Activated naive CD4-positive, alpha-beta T cell treated with anti-CD3 and anti-CD28 coated beads for 36 hours (primary cell): ENCODE data around the gene DCTN2. TPM values are rescaled to one million over a fixed set of nuclear protein-coding genes. Genes with fewer than 3 reads are reported as not detected.
"Not testable (repeated sequence)": the region's sequence is repeated elsewhere in the genome, so short reads cannot be mapped to it uniquely, and the experiment has no call there.

ENCODE experiments used
- CTCF ChIA-PET: fragments of 350-600 bp; sonication (Branson Sonifier 250); formaldehyde crosslinking; loops from one replicate; lab custom pipeline; 2021; ENCODE audit warnings: antibody characterized with exemption; lab: Charles Lee
- DNase-seq: peaks from one replicate; pipeline ENCODE4 v3.0.0-alpha.2; 2020
- H3K27ac Mint-ChIP-seq: one replicate; pipeline ENCODE4 v1.8.0; 2021; ENCODE audit warnings: mild to moderate bottlenecking, mixed read lengths
- H3K27me3 Mint-ChIP-seq: one replicate; pipeline ENCODE4 v1.8.0; 2021; ENCODE audit warnings: low read depth, mixed read lengths
- H3K36me3 Mint-ChIP-seq: one replicate; pipeline ENCODE4 v1.8.0; 2021; ENCODE audit warnings: low read depth, mixed read lengths
- H3K4me1 Mint-ChIP-seq: one replicate; pipeline ENCODE4 v1.8.0; 2021; ENCODE audit warnings: low read depth, mixed read lengths
- H3K4me3 Mint-ChIP-seq: one replicate; pipeline ENCODE4 v1.8.0; 2021; ENCODE audit warnings: mild to moderate bottlenecking, moderate library complexity, mixed read lengths
- H3K9me3 Mint-ChIP-seq: one replicate; pipeline ENCODE4 v1.8.0; 2021; ENCODE audit warnings: mixed read lengths
- intact Hi-C: fragments of 100-400 bp; cut with micrococcal nuclease; formaldehyde crosslinking; loops from one replicate; pipeline ENCODE4 v1.15.1; 2023
- total RNA-seq, 2 experiments: library from RNA; stranded (reverse); gene quantifications; one replicate each; pipeline ENCODE4 v1.2.3, GENCODE V29; 2021

Gene DCTN2
- total RNA-seq, 2 experiments from 2014 or later = 65.1 to 71.7 TPM

DNA sequence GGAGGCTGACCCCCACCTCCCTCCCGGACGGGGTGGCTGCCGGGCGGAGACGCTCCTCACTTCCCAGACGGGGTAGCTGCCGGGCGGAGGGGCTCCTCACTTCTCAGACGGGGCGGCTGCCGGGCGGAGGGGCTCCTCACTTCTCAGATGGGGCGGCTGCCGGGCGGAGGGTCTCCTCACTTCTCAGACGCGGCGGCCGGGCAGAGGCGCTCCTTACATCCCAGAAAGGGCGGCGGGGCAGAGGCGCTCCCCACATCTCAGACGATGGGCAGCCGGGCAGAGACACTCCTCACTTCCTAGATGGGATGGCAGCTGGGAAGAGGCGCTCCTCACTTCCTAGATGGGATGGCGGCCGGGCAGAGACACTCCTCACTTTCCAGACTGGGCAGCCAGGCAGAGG lies 39.2 kb downstream of the DCTN2 start:
- peaks cover 56% of the 10 kb centered on the region for H3K36me3 Mint-ChIP-seq
- intact Hi-C loops, CTCF ChIA-PET, H3K27ac Mint-ChIP-seq, H3K9me3 Mint-ChIP-seq, H3K4me1 Mint-ChIP-seq, H3K4me3 Mint-ChIP-seq, DNase-seq, H3K27me3 Mint-ChIP-seq: not testable (repeated sequence)

DNA sequence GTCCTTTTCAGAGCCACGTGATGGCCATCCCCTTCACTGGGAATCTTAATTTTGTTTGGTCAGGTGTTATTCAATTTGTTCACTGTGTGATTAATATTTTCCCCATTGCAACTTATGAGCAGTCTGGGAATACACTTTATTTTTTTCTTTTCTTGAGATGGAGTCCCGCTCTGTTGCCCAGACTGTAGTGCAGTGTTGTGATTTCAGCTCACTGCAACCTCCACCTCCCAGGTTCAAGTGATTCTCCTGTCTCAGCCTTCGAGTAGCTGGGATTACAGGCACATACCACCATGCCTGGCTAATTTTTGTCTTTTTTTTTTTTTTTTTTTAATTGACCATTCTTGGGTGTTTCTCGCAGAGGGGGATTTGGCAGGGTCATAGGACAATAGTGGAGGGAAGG lies 40.5 kb downstream of the DCTN2 start:
- H3K27ac Mint-ChIP-seq, H3K4me3 Mint-ChIP-seq, H3K9me3 Mint-ChIP-seq, H3K27me3 Mint-ChIP-seq, DNase-seq, intact Hi-C loops, H3K4me1 Mint-ChIP-seq: not testable (repeated sequence)
- CTCF ChIA-PET = interaction anchor here (1.6 kb wide), 1 partner anchor 31 kb away, joined by 3 read pairs; no protein-coding TSS in a partner anchor
- peaks cover 52% of the 10 kb centered on the region for H3K36me3 Mint-ChIP-seq

DNA sequence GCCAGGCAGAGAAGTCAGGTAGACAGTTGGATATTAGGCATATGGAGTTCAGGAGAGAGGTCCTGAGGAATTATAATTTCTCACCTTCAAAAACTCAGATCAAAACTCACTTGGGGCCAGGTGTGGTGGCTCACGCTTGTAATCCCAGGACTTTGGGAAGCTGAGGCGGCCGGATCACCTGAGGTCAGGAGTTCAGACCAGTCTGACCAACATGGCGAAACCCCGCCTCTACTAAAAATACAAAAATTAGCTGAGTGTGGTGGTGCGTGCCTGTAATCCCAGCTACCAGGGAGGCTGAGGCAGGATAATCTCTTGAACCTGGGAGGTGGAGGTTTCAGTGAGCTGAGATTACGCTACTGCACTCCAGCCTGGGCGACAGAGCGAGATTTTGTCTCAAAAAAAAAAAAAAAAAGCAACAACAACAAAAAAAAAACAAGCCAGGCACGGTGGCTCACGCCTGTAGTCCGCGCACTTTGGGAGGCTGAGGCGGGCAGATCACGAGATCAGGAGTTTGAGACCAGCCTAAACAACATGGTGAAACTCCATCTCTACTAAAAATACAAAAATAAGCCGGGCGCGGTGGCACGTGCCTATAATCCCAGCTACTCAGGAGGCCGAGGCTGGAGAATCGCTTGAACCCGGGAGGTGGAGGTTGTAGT lies 44.6 kb downstream of the DCTN2 start:
- H3K4me1 Mint-ChIP-seq, H3K9me3 Mint-ChIP-seq, H3K27me3 Mint-ChIP-seq, intact Hi-C loops, DNase-seq, H3K4me3 Mint-ChIP-seq, H3K27ac Mint-ChIP-seq: not testable (repeated sequence)
- CTCF ChIA-PET = interaction anchor here (0.6 to 0.8 kb wide), 2 partner anchors 31 to 402 kb away, joined by 3 to 4 read pairs; no protein-coding TSS in a partner anchor
- peaks cover 67% of the 10 kb centered on the region for H3K36me3 Mint-ChIP-seq

DNA sequence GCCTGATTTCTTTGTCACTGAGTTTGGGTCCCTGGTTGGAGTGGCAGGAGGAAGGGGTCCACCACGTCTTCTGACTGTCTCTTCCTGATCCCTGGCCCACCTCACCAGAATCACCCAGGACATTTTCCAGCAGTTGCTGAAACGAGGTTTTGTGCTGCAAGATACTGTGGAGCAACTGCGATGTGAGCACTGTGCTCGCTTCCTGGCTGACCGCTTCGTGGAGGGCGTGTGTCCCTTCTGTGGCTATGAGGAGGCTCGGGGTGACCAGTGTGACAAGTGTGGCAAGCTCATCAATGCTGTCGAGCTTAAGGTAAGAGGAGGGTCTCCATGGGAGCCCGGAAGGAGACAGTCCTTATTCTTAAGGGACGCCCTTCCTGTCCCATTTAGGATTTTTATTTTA lies 46.8 kb downstream of the DCTN2 start:
- CTCF ChIA-PET = no interaction called here
- DNase-seq = no peak
- Mint-ChIP-seq H3K27ac (no peak overlapping the region), H3K4me3 (no peak overlapping the region), H3K9me3 (no peaks in the 10 kb centered on the region), H3K4me1 (peaks cover 10% of the 10 kb centered on the region), H3K27me3 (no peaks in the 10 kb centered on the region), H3K36me3 (peaks cover 75% of the 10 kb centered on the region)
- intact Hi-C loops = no loop called here

DNA sequence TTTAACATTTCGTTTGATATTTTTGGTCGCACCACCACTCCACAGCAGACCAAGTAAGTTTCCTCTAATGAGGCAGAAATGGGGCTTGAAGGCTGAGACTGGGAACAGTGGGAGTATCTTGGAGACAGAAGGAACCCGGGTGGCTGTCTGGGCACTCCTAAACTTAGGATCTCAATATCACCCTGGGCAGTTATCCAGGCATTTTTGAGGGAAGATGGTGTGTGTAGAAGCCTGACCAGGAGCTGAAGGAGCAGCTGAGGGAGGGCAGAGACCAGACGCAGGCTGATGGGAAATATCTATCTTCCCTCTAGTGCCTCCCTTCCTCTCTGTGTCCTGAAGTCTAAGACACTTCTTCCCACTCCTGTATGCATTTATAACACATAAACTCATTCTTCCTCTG lies 48.4 kb downstream of the DCTN2 start:
- H3K9me3 Mint-ChIP-seq = no peaks in the 10 kb centered on the region
- no peaks in the 10 kb centered on the region for H3K27me3 Mint-ChIP-seq
- peaks cover 69% of the 10 kb centered on the region for H3K36me3 Mint-ChIP-seq
- CTCF ChIA-PET = no interaction called here
- DNase-seq = no peak
- no peak overlapping the region for H3K27ac Mint-ChIP-seq
- no peak overlapping the region for H3K4me3 Mint-ChIP-seq
- intact Hi-C loops = no loop called here
- peaks cover 7% of the 10 kb centered on the region for H3K4me1 Mint-ChIP-seq

DNA sequence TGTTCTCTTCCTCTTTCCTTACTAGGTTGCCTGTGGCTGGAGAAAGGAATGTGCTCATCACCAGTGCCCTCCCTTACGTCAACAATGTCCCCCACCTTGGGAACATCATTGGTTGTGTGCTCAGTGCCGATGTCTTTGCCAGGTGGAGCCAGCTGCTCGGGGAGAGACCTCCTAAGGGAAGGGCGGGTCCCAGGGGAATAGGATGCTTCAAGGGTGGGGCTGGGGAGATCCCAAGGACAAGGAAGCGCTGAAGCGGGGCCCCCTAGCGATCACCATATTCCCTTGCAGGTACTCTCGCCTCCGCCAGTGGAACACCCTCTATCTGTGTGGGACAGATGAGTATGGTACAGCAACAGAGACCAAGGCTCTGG lies 48.9 kb downstream of the DCTN2 start:
- DNase-seq = no peak
- Mint-ChIP-seq H3K36me3 (peaks cover 67% of the 10 kb centered on the region), H3K4me3 (no peak overlapping the region), H3K4me1 (peaks cover 7% of the 10 kb centered on the region), H3K27ac (no peak overlapping the region), H3K9me3 (no peaks in the 10 kb centered on the region), H3K27me3 (no peaks in the 10 kb centered on the region)
- intact Hi-C loops = no loop called here
- CTCF ChIA-PET = no interaction called here

DNA sequence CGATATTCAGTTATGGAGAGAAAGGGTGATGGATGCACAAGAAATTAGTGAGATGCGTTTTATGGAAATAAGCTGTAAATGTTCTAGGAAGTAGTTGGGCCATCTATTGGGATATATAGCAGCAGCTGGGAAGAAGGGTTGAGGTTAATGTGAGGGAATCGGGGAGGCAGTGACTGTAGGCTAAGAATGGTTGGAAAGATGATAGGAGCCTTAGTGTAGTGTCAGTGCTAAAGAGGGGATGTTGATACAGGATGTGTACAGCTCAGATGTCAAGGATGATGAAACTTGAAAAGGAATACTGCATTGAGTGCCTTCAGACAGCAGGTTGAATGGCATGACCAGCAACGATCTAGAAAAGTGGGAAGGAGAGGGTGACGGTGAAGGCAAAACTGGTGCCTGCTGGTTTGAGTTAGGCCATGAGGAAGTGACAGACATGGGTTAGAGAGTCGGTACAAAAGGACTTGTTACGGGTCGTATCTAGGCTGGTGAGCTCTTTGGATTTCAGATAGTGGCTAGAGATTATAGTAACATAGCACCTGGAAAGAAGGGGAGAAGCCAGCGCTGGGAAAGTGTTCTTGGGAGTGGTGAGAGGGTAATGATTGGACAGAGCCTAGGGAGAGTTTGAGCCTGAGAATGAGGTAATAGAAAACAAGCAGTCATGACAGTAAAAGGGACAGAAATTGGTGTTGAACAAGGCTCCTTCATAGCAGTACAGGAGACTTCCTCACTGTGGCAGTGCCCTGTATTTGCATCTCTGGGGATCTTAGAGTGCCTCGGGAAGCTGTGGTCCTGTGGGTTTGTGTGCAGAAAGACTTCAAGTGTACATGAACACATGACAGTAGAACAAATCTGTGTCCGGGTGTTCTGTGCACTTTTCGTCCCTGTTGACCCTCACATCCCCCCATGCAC lies 49.5 kb downstream of the DCTN2 start:
- H3K9me3 Mint-ChIP-seq = no peaks in the 10 kb centered on the region
- no peaks in the 10 kb centered on the region for H3K27me3 Mint-ChIP-seq
- no peak for DNase-seq
- H3K27ac Mint-ChIP-seq = peak overlapping the region; percentile 6
- H3K4me1 Mint-ChIP-seq = peaks cover 13% of the 10 kb centered on the region
- intact Hi-C loops = no loop called here
- CTCF ChIA-PET = interaction anchor here (0.6 to 1.2 kb wide), 2 partner anchors 12 to 55 kb away, joined by 3 to 7 read pairs; no protein-coding TSS in a partner anchor
- no peak overlapping the region for H3K4me3 Mint-ChIP-seq
- H3K36me3 Mint-ChIP-seq = peaks cover 70% of the 10 kb centered on the region

DNA sequence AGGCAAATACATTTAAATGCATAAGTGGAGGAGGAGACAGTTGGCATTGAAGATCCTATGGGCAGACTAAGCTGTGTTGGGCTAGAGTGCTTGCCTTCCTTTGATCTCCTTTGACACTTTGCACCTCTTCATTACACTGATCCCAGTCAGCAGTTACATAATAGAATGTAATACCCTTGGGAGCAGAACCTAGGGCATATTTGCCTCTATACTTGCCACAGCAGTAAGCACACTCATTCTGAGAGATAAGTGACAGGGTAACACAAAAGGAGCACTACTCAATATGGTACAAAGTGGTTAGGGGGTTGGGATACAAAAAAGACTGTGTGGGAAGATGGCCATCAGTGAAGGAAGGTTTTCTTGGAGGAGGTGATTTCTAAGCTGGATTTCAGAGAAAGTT lies 50.2 kb downstream of the DCTN2 start:
- CTCF ChIA-PET = interaction anchor here (0.6 to 1.2 kb wide), 2 partner anchors 13 to 56 kb away, joined by 3 to 7 read pairs; no protein-coding TSS in a partner anchor
- H3K27ac Mint-ChIP-seq = peak overlapping the region; percentile 6
- intact Hi-C loops = no loop called here
- peaks cover 69% of the 10 kb centered on the region for H3K36me3 Mint-ChIP-seq
- H3K4me1 Mint-ChIP-seq = peaks cover 14% of the 10 kb centered on the region
- H3K27me3 Mint-ChIP-seq = no peaks in the 10 kb centered on the region
- H3K4me3 Mint-ChIP-seq = no peak overlapping the region
- H3K9me3 Mint-ChIP-seq = no peaks in the 10 kb centered on the region
- no peak for DNase-seq

DNA sequence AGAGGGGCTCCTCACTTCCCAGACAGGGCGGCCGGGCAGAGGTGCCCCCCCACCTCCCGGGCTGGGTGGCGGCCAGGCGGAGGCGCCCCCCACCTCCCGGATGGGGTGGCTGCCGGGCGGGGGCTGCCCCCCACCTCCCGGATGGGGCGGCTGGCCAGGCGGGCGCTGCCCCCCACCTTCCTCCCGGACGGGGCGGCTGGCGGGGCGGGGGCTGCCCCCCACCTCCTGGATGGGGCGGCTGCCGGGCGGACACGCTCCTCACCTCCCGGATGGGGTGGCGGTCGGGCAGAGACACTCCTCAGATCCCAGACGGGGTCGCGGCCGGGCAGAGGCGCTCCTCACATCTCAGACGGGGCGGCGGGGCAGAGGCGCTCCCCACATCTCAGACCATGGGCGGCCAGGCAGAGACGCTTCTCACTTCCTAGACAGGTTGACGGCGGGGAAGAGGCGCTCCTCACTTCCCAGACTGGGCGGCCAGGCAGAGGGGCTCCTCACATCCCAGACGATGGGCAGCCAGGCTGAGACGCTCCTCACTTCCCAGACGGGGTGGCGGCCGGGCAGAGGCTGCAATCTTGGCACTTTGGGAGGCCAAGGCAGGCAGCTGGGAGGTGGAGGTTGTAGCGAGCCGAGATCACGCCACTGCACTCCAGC lies 51.8 kb downstream of the DCTN2 start:
- CTCF ChIA-PET, H3K4me3 Mint-ChIP-seq, intact Hi-C loops, DNase-seq, H3K27me3 Mint-ChIP-seq, H3K27ac Mint-ChIP-seq, H3K9me3 Mint-ChIP-seq: not testable (repeated sequence)
- peaks cover 24% of the 10 kb centered on the region for H3K4me1 Mint-ChIP-seq
- peaks cover 66% of the 10 kb centered on the region for H3K36me3 Mint-ChIP-seq

DNA sequence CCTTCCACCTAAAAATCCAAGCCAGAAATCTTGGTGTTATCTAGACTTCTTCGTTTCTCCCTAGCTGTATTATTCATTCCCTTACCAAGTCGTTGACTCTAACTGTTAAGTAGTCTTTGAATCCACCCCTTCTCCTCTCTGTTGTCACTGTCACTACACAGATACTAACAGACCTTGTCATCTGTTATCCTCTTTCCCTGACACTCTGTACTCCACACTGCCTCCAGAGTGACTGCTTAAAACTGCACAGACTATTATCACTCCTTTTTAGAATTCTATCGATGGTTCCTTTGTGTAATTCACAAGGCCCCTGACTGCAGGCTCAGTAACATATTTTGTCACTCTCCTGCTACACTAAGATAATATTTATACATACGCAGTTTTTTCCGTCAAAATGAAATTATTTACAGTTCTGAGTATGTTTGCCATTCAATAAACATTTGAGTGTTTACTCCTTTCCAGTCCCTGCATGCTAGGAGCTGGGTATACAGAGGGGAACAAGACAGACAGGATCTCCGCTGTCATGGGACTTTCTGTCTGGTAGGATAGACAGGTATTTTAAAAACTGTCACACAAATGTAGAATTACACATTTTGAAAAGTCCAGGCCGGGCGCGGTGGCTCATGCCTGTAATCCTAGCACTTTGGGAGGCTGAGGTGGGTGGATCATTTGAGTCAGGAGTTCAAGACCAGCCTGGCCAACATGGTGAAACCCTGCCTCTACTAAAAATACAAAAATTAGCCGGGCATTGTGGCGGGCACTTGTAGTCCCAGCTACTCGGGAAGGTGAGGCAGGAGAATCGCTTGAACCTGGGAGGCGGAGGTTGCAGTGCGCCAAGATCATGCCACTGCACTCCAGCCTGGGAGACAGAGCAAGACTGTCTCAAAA lies 55.4 kb downstream of the DCTN2 start:
- Mint-ChIP-seq H3K9me3 (no peaks in the 10 kb centered on the region), H3K4me3 (no peak overlapping the region), H3K4me1 (peaks cover 43% of the 10 kb centered on the region), H3K36me3 (peaks cover 62% of the 10 kb centered on the region), H3K27me3 (no peaks in the 10 kb centered on the region), H3K27ac (peak overlapping the region; percentile 68)
- intact Hi-C loops = no loop called here
- DNase-seq = no peak
- CTCF ChIA-PET = interaction anchor here (1.1 kb wide), 1 partner anchor 33 kb away, joined by 4 read pairs; no protein-coding TSS in a partner anchor

DNA sequence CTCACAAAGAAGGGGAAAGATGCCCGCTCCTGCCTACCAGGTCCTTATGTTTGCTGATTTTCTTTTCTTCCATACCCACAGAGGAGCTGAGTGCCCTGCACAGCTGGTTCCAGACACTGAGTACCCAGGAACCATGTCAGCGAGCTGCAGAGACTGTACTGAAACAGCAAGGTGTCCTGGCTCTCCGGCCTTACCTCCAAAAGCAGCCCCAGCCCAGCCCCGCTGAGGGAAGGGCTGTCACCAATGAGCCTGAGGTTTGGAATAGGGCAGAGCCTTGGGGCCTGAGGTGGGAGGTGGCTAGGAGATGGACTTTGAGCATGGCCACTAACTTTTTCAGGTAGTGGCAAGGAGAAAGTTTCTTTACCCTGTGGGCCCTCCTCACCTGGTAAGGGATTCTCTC lies 56.9 kb downstream of the DCTN2 start:
- Mint-ChIP-seq H3K4me1 (peaks cover 43% of the 10 kb centered on the region), H3K27ac (no peak overlapping the region), H3K9me3 (no peaks in the 10 kb centered on the region), H3K27me3 (no peaks in the 10 kb centered on the region), H3K36me3 (peaks cover 55% of the 10 kb centered on the region), H3K4me3 (no peak overlapping the region)
- DNase-seq = no peak
- CTCF ChIA-PET = interaction anchor here (0.8 to 1.7 kb wide), 5 partner anchors 10 to 275 kb away, joined by 3 to 7 read pairs (median 3); partner anchors contain the start of gene ARHGAP9
- intact Hi-C loops = no loop called here
